ENCODE results near the gene SERPINA3.
"Not testable (repeated sequence)": the region's sequence is repeated elsewhere in the genome, so short reads cannot be mapped to it uniquely, and the experiment has no call there.

SERPINA3 gene

DNA sequence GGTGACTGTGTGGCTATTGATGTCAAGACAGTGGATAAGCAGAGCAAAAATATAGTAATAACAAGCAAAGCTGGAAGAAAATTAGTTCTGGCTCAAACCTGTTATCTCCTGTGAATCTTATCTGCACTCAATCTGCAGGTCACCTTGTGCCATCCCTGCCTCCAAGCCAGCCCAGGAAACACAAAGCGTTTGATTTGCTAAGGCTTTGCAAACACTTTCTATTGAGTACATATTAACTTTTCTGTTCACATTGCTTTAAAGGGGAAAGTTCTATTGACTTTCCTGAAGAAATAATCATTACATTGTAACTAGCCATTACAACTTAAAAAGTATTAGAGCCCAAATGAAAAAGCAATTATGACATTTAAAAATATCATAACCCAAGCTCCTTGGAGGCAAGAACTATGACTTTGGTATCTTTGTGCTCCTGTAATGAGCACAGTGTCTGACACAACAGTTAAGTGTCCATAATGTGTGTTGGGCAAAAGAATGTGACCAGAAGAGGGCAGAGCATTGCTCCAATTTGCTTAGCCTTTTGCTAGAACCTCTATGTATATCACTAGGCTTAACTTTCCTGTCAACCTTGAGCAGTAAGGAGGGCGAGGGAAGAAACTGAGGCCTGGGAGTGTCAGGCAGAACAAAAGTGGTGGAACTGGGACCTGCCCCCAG is 24.7 kb downstream of the SERPINA3 start:
- no peak for DNase-seq

DNA sequence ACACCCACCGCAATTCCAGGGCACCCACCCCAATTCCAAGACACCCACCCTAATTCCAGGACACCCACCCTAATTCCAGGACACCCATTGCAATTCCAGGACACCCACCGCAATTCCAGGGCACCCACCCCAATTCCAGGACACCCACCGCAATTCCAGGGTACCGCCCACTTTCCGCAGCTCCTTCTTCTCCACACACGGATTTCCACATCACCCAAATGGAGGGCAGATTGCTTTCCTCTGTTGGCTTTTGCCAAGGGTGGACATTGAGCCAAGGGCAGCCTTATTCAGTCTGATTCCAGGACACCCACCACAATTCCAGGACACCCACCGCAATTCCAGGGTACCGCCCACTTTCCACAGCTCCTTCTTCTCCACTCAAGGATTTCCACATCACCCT is 25.6 kb downstream of the SERPINA3 start:
- DNase-seq: not testable (repeated sequence)

DNA sequence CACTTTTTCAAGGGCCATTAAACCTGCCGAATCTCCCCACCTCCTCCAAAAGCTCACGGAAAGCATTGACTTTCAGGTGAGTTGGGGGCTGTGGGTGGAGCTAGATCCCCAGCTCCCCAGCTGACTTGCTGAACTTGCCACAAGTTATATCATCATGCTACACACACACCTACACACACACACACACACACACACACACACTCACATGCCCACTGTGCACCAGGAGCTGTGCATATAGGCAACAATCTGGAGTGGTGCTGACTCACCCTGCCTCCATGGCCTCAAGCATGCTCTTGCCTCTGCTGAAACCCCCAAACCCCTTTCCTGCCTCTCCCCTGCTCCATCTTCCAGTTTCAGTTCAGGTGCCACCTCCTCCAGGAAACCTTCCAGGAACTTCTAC is 26.1 kb downstream of the SERPINA3 start:
- DNase-seq: no peak

DNA sequence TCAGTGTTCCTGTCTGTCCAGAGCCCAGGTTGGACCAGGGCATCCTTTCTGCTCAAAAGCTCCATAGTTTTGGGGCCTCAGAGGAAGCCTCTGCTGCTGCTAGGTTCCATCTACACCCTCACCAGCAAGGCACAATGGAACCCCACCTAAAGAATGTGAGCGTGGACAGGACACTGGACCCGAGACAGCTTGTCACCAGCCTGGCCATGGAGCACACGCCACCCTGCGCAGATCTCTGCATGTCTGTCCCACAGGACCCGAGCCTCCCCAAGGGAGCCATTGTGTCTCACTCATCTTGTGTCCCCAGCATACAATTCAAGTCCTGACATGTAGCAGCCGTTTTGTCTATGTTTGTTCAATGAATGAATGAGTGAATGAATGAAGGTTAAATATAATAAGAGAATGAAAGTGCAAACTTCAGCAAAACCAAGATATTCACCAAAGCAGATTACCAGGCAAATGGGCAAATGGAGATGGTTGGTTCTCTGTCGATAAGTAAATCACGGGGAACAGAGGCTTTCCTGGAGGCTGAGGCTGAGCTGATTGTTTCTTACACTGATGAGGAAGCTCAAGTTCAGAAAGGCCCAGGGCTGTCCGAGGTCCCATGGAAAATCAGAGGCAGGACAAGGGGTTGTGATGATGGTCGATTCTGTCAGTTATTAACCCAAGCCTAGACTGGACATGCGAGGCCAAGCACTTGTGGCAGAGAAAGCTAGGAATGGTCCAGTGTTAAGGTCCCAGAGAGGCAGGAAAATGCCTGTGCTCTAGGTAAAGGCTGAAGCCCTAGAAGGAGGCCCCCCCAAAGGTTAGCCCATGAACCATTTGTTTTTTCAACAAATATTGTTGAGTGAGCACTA is 27.0 kb downstream of the SERPINA3 start:
- DNase-seq: no peak

DNA sequence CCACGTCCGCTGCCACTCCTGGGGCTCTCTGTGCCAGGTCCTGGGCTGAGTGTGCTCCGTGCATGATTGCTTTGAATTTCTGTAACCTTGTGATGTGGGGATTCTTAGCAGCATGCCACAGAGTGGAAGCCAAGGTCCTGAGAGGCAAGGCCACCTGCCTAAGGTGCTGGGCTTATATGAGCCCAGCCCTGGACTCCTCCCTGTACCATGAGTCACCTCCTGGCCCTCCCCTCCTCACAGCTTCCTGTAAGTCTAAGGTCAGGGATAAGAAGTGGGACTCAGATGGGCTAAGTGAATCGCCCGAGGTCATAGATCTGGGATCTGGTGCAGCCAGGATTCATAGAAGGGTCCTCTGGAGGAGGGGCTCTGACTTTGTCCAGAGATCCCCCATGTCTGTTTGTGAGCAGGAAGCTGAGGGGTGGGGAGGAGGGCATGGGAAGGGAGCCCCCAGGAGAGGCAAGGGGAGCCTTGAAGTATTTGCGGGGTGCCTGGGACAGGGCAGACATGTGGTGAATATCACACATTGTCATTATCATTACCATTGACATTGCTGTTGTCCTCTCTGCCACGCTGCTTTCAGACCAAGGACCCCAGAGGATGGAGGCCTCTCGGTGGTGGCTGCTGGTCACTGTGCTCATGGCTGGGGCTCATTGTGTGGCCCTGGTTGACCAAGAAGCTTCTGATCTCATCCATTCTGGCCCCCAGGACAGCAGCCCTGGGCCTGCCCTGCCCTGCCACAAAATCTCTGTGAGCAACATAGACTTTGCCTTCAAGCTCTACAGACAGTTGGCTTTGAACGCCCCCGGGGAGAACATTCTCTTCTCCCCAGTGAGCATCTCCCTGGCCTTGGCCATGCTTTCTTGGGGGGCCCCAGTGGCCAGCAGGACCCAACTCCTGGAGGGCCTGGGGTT is 28.8 kb downstream of the SERPINA3 start:
- DNase-seq: no peak

DNA sequence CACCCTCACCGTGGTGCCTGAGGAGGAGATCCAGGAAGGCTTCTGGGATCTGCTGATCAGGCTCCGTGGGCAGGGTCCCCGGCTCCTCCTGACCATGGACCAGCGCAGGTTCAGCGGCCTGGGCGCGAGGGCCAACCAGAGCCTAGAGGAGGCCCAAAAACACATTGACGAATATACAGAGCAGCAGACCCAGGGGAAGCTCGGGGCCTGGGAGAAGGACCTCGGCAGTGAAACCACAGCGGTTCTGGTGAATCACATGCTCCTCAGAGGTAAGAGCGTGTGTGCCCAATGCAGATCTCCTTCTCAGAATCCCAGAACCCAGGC is 29.4 kb downstream of the SERPINA3 start:
- DNase-seq: no peak

DNA sequence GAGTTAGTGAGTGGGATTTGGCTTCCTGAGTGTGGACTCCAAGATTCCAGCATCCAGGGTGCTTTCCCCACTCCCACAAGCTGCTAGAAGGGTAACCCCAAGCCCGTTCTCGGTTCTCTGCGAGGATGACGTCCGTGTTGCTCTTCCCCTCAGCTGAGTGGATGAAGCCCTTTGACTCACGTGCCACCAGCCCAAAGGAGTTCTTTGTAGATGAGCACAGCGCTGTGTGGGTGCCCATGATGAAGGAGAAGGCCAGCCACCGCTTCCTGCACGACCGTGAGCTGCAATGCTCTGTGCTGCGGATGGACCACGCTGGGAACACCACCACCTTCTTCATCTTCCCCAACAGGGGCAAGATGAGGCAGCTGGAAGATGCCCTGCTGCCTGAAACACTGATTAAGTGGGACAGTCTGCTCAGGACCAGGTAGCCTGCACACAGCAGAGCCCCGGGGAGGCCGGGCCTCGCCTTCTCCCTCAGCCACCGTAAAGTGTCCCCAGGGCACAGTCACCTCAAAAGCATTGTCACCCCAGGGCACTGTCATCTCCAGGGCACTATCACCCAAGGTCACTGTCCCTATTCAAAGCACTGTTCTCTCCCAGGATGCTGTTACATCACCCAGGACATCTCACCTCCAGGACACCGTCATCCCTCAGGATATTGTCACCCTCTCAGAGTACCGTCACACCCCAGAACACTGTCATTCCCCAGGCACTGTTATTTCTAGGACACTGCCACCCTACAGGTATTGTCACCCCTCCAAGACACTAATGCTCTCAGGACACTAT is 31.3 kb downstream of the SERPINA3 start:
- no peak for DNase-seq

DNA sequence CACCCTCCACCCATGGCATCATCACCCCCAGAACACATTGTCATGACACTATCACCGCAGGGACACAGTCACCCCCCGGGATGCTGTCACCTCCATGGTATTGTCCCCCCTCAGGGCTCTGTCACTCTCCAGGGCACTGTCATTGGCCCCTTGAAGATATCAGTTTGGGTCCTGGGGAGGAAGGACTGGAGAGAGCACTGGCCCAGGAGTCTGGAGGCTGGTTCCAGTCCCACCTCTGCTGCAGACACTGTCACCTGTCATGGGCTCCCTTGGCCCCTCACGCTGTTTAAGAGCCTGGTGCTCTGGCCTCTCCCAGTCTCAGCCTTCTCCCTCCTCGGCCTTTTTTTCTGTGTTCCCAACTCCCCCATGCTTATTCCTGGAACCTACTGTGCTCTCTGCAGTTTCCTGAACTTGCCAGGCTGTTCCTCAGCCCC is 31.9 kb downstream of the SERPINA3 start:
- DNase-seq: no peak

DNA sequence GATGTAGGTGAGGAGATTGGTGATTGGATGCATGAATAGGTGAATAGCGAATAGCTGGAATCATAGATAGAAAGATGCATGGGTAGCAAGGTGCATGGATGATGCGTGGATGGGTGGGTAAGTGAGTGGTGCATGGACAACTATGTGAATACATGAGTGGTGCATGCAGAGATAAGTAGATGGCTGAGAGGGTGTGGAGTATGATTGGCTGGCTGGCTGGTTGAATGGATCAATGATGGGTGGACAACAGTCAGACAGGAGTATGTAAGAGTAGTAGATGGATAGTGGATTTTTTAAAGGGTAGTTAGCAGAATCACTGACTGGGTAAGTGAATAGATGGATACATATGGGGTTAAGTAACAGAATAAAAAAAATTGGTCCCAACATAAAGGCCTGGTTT is 33.9 kb downstream of the SERPINA3 start:
- no peak for DNase-seq

DNA sequence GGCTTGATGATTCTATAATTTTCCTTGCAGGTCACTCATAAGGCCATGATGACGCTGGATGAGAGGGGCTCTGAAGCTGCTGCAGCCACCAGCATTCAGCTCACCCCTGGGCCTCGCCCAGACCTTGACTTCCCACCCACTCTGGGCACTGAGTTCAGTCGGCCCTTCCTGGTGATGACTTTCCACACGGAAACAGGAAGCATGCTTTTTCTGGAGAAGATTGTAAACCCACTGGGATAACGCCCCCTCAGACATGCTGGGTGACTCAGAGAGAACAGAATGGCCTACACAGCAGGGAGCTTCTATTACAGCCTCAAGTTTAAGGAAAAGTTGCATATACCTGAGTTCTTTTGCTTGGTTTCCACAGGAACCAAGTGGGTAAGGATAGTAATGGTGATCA is 34.3 kb downstream of the SERPINA3 start:
- DNase-seq: no peak

DNA sequence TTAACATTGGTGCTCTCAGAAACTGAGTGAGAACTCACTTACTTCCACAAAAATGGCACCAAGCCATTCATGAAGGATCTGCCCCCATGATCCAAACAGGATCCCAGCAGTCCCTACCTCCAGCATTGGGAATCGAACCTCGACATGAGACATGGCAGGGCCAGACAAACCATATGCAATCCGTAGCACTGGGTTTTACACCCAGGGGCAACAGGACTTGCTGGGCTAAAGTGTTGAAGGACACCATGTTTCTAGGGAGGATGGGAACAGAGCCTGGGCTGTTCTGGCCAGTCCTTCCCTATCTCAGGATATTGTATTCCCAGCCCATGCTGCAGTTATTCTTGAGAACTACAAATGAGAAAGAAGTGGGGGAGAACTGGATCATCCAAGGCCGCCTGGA is 36.6 kb downstream of the SERPINA3 start:
- DNase-seq: no peak

DNA sequence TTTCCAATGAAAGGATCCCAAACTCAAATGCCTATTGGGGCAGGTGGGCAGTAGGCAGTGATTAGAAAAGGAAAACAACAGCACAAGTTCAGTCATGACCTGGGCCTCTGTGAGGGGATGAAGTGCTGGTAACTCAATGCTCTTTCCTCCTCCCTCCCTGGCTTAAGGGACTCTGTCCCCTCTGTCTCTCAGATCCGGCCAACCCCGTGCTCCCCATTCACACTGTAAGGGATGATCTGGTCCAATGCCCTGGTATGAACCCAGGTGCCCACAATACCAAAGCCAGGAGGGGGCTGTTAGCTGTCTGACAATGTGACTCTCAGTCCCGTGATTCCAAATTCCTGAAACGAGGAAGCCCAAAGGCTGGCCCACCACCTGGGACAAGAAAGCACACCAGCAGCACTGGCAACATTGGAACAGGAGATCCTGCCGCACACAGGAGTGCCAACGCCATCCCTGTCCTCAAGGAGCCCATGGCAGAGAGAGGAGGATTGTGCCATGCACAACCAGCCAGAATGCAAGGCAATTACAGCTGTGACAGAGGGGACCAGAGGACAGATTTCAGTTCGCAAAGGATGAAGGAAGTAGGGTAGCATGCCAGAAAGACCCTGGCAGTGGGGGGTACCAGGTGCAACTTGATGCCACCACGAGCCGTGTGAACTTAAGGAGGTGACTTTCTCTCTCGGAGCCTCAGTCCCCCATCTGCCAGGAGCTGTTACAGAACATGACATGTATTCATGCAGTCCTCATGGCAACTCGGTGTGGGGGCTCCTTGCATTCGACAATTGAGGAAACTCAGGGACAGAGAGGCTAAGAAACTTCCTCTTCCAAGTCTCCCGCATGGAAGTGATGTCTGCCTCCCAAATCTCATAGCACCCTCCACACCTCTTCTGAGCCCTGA is 37.6 kb downstream of the SERPINA3 start:
- no peak for DNase-seq

DNA sequence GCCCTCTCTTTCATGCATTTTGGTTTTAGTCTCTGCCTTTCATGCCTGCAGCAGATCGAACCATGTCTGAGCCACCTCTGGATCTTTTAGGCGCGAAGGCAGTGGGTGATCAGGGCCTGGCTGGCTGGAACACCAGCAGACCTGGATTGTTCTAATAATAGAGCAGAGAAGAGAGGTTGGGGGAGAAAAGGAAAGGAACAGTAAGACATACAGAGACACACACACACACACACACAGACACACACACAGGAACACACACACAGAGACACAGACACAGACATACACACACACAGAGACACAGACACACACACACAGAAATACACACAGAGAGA is 38.2 kb downstream of the SERPINA3 start:
- no peak for DNase-seq

DNA sequence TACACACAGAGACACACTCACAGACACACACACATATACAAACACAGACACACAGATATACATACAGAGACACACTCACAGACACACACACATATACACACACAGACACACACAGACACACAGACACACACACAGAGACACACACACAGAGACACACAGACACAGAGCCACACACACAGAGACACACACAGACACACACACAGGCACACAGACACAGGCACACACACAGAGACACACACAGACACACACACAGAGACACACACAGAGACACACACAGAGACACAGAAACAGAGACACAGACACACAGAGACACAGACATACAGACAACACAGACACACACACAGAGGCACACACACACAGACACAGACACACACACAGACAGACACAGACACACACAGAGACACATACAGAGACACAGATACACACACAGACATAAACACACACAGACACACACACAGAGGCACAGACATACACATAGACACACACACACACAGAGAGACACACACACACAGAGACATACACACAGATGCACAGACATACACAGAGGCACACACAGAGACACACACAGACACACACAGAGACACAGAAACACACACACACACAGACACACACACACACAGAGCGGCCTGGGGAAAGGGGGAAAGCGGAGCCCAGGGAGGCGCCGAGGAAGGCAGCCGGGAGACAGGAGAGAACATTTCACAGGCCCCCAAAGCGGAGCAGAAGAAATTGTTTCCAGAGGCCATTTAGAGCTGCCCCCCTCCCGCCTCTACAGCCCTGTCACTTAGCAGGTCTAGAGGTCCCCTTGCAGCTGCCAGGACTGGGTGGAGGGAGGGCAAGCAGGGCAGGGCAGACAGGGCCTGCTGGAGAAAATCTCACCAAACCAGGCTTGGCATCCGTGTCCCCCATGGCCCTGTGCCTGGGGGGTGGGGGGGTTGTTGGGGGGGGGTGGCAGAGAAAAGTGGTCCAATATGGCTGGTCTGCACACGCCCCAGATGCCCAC is 38.9 kb downstream of the SERPINA3 start:
- DNase-seq: no peak

DNA sequence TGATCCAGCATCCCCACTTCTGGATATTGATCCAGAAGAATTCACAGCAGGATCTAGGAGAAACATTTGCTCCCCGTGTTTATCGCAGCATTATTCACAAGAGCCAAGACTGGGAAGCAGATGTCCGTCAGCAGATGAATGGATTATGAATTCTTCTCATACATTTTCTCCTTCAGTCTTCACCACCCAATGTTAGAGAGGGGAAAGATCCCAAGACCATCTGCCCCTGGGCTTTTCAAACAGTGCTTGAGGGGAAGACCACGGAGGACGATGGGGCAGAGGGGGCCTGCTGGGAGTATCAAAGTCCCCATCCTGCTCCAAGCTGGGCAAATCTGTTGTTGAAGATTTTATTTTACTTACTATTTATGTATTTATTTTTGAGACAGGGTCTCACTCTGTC is 41.1 kb downstream of the SERPINA3 start:
- DNase-seq: no peak

DNA sequence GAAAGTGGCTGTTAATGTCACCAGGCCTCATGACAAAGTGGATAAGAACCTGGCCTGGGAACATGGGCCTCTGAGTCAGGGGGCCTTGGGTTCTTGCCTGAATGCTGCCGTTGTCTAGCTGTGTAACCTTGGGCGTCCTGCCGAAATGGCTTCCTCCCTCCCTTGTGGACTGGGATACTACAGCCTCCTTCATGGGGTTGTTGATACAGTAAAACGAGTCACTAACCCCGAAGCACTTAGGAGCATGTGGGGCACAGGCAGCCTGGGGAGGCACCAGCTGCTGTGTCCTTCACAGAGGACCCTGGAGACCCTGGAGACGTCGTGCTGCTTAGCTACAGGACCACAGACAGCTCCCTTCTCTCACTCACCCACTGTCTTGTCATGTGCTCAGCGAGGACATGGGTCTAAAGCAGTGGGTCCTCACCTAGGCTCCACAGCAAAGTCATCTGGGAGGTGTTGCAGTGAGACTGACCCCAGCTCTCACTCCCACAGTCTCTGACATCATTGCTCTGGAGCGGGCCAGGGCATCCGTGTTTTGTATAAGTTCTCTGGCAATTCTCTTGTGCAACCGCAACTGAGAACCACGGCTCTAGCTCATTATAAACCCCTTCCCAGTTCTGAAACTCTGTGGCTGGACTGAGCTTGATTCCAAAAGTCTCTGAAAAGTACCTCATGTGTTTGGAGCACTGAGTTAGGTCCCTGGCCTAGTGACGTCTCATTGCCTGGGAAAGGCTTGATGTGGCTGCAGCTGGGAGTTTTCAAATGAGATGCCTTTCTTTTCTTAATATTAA is 42.1 kb downstream of the SERPINA3 start:
- DNase-seq: no peak

DNA sequence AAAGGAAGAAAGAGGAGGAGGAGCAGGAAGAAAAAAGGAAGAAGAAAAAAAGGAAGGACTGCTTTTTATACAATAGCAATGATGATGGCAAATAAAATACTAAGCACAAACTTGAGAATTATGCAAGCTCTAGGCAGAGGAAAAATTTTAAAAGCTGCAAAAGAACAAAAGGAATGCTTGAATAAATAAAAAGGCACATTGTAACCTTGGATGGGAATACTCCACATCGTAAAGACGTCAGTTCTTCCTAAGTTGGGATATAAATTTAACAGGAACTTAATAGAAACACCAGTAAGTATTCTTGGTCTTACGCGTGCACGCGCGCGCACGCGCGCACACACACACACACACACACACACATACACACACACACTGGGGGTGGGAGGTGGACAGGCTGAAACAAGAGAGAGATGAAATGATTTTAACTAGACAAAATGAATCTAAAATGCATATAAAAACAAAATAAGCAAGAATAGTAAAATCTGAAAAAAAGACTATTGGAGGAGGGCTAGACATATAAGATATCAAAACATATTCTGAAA is 43.0 kb downstream of the SERPINA3 start:
- no peak for DNase-seq

DNA sequence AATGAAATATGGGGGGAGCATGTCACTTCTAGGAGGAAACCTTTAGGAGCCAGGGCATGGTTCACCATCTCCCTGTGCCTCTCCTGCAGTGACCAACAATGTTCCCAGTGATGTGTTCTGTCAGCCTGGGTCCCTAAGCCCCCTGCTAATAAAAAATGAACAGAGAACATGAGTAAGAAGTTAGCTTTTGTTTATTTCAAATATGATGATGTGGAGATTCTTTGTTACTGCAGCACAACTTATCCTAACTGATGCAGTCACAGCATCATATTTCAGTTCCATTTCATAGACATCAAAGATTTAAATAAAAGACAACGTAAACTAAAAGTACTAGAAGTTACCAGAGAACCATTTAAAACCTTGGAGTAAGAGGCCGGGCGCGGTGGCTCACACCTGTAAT is 43.9 kb downstream of the SERPINA3 start:
- no peak for DNase-seq

DNA sequence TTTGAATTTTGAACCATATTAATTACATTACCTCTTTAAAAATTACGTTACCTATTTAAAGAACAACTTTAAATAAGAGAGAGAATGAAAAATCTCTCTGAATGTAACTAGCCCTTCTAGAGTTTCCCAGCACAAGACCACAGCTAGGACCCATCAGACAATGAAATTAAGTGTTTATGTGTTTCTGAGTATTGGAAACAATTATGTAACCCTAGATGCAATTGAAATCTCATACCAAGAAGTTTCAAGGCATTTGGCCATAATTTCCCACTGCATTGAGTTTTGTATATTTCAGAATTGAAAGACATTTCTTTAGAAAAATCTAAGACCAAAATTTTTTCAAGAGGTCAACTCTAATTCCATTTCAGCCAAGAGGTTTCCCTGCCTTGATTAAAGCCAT is 47.1 kb downstream of the SERPINA3 start:
- DNase-seq: no peak
